ENCODE measurements around the gene STXBP2. TPM values are rescaled to one million over a fixed set of nuclear protein-coding genes. Genes with fewer than 3 reads are reported as not detected.

STXBP2 gene
- polyA plus RNA-seq, 3 donors from 2014 or later, result 73.7 to 115 (median 100) TPM

DNA sequence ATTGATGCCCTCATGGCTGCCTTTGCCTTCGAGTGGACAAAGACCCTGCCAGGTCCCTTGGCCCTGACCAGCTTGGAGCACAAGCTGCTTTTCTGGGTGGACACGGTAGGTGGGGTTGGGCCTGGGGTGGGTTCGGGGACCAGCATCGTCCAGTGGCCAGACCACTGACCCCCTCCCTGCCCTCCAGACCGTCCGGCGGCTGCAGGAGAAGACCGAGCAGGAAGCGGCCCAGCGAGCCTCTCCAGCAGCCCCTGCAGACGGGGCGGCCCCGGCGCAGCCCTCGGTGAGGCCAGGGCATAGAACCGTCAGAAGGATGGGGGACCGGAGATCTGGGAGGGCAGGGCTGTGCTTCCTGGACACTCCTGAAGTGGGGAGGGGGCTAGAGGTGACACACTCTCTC, 30.6 kb upstream of the STXBP2 start:
- Mint-ChIP-seq H3K4me3 (no peak overlapping the region), H3K9me3 (no peaks in the 10 kb centered on the region), H3K36me3 (no peaks in the 10 kb centered on the region), H3K4me1 (no peaks in the 10 kb centered on the region), H3K27ac (no peak overlapping the region), H3K27me3 (ENCODE audit: low read depth in 3 of 3) (peaks cover 0 to 4% (median 2%) of the 10 kb centered on the region in 3 donors)
- DNase-seq, result no peak

DNA sequence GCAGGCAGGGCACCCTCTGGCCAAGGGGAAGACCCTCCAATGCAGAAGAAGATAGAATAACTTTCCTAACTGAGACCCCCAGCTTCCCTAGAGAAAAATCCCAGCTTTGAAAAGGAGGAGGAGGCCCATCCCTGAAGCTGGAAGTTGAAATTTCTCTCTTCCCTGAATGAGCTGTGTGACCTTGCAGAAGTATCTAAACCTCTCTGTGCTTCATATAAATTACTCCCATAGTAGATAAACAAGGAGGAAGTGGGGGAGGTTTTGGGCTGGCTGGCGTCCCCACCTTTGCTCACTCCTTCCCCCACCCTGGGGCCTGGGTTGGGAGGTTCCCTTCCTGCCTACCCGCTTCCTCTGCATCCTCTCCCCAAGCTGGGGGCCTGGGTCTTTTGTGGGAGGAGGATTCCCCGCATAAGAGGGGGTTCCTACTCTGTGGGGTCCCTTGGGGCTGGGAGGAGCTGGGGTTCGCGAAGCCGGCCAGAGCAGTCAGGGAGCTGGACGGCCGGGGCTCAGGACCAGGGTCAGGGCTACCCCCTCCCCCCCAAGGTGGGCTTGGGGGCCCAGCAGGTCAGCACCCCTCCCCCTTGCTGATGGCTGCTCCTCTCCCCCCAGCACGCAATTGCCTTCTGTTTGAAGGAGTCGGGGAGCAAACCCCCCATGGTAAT, 29.6 kb upstream of the STXBP2 start:
- peaks cover 0 to 4% (median 0%) of the 10 kb centered on the region in 3 donors for H3K27me3 Mint-ChIP-seq (ENCODE audit: low read depth in 3 of 3)
- H3K27ac Mint-ChIP-seq, result no peak overlapping the region
- no peaks in the 10 kb centered on the region for H3K4me1 Mint-ChIP-seq
- H3K4me3 Mint-ChIP-seq, result no peak overlapping the region
- H3K36me3 Mint-ChIP-seq, result no peaks in the 10 kb centered on the region
- DNase-seq, result no peak
- H3K9me3 Mint-ChIP-seq, result no peaks in the 10 kb centered on the region

DNA sequence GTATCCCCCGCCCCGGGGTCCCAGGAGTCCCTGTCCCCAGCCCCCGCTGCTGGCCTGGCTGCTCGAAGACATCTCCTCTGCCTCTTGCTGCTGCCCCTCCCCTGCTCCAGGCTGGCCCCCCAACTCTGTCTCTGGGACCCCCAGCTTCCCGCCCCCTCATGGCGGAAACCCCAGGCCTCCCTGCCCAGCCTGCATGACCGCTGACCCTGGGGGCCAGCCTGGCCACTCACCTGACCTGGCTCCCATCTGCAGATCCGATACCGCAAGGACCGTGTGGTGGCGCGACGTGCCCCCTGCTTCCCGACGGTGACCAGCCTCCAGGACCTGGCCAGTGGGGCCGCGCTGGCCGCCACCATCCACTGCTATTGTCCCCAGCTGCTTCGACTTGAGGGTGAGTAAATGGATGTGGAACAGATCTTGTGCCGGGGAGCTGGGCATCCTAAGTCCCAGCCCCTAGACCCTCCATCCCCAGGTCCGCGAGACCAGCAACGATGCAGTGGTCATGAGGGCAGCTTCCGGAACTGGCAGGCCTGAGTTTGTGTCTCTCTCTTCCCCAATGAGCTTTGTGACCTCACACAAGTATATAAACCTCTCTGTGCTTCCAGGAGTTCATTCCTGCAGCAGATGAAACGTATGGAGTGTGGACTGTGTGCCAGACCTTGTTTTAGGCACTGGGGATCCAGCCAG, 28.9 kb upstream of the STXBP2 start:
- Mint-ChIP-seq H3K9me3 (no peaks in the 10 kb centered on the region), H3K4me1 (no peaks in the 10 kb centered on the region), H3K4me3 (no peak overlapping the region), H3K36me3 (no peaks in the 10 kb centered on the region), H3K27me3 (ENCODE audit: low read depth in 3 of 3) (peaks cover 0 to 4% (median 0%) of the 10 kb centered on the region in 3 donors), H3K27ac (no peak overlapping the region)
- no peak for DNase-seq

DNA sequence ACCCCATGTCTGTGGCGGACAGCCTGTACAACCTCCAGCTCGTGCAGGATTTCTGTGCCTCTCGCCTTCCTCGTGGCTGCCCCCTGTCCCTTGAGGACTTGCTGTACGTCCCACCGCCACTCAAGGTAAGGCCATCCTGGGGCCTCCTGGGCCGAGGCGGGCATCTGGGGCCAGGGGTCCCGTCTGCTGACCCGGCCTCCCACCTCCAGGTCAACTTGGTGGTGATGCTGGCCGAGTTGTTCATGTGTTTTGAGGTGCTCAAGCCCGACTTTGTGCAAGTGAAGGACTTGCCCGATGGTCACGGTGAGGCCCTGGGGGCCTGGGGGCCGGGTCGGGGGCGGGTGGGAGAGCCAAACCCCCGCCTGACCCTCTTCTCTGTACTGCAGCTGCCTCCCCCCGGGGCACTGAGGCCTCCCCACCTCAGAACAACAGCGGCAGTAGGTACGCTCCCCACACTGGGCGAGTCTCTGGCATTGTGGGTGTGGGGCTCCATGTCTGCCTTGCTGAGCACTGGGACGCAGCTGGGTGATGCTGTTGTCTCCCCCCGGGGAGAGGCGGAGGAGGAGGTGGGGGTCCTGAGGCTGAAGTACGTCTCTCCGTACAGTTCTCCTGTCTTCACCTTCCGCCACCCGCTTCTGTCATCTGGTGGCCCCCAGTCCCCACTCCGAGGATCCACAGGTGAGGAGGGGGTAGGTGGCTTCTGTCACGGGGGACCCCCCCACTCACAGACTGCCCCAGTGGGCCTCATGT, 26.2 kb upstream of the STXBP2 start:
- no peaks in the 10 kb centered on the region for H3K4me1 Mint-ChIP-seq
- no peak overlapping the region for H3K27ac Mint-ChIP-seq
- no peak for DNase-seq
- no peaks in the 10 kb centered on the region for H3K9me3 Mint-ChIP-seq
- no peaks in the 10 kb centered on the region for H3K27me3 Mint-ChIP-seq (ENCODE audit: low read depth in 3 of 3)
- no peaks in the 10 kb centered on the region for H3K36me3 Mint-ChIP-seq
- H3K4me3 Mint-ChIP-seq, result no peak overlapping the region

DNA sequence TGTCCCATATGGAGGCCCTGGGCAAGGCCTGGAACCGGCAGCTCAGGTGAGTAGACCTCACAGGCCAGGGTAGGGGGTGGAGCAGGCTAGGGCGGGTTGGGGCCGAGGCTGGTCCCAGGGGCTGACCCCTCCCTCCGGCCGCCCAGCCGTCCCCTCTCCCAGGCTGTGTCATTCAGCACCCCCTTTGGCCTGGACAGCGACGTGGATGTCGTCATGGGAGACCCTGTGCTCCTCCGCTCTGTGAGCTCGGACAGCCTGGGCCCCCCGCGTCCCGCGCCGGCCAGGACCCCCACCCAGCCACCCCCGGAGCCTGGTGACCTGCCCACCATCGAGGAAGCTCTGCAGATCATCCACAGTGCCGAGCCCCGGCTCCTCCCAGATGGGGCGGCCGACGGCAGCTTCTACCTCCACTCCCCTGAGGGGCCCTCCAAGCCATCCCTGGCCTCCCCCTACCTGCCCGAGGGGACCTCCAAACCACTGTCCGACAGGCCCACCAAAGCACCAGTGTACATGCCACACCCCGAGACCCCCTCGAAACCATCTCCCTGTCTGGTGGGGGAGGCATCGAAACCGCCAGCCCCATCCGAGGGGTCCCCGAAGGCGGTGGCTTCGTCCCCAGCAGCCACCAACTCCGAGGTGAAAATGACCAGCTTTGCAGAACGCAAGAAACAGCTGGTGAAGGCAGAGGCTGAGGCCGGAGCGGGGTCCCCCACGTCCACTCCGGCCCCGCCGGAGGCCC, 25.2 kb upstream of the STXBP2 start:
- Mint-ChIP-seq H3K27ac (no peak overlapping the region), H3K36me3 (no peaks in the 10 kb centered on the region), H3K4me3 (no peak overlapping the region), H3K4me1 (no peaks in the 10 kb centered on the region), H3K27me3 (ENCODE audit: low read depth in 3 of 3) (no peaks in the 10 kb centered on the region), H3K9me3 (no peaks in the 10 kb centered on the region)
- no peak for DNase-seq

DNA sequence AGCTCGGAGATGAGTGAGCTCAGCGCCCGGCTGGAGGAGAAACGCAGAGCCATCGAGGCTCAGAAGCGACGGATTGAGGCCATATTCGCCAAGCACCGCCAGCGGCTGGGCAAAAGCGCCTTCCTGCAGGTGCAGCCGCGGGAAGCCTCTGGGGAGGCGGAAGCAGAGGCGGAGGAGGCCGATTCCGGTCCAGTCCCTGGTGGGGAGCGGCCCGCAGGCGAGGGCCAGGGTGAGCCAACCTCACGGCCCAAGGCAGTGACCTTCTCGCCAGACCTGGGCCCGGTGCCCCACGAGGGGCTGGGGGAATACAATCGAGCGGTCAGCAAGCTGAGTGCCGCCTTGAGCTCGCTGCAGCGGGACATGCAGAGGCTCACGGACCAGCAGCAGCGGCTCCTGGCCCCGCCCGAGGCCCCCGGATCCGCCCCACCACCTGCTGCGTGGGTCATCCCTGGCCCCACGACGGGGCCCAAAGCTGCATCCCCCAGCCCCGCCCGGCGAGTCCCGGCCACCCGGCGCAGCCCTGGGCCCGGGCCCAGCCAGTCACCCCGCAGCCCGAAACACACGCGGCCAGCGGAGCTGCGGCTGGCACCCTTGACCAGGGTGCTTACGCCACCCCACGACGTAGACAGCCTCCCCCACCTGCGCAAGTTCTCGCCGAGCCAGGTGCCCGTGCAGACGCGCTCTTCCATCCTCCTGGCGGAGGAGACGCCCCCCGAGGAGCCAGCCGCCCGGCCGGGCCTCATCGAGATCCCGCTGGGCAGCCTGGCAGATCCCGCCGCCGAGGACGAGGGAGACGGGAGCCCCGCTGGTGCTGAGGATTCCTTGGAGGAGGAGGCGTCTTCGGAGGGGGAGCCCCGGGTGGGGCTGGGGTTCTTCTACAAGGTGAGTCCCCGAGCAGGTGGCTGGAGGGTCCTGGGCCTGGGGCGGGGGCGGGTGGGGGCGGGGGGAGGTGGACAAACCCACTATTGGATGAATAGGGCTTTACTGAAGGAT, 24.3 kb upstream of the STXBP2 start:
- no peak overlapping the region for H3K27ac Mint-ChIP-seq
- H3K9me3 Mint-ChIP-seq, result no peaks in the 10 kb centered on the region
- DNase-seq, result no peak
- H3K27me3 Mint-ChIP-seq (ENCODE audit: low read depth in 3 of 3), result no peaks in the 10 kb centered on the region
- no peaks in the 10 kb centered on the region for H3K36me3 Mint-ChIP-seq
- no peak overlapping the region for H3K4me3 Mint-ChIP-seq
- H3K4me1 Mint-ChIP-seq, result no peaks in the 10 kb centered on the region

DNA sequence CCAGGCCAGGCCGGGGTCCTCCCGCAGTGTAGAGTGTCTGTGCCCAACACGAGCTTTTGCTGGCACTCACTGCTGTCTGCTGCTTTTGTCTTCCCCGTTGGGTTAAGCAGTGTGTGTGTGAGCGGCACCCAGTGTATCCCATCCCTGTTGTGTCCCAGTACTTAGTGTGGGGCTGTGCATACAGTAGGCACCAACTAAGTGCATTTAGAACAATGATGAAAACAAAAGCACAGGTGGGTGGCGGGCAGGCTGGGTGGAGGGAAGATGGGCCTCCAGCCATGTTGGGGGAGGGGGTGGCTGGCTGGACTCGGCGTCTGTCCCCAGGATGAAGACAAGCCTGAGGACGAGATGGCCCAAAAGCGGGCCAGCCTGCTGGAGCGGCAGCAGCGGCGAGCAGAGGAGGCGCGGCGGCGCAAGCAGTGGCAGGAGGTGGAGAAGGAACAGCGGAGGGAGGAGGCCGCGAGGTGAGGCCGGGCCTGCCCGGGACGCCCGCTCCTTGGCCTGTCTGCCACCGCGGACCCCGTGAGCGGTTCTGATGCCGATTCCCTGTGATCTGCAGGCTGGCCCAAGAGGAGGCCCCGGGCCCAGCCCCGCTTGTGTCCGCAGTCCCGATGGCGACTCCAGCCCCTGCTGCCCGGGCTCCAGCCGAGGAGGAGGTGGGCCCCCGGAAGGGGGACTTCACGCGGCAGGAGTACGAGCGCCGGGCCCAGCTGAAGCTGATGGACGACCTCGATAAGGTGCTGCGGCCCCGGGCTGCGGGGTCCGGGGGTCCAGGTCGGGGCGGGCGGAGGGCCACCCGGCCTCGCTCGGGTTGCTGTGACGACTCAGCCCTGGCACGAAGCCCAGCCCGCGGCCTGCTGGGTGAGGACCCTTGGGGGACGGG, 21.8 kb upstream of the STXBP2 start:
- Mint-ChIP-seq H3K36me3 (peaks cover 4 to 9% (median 8%) of the 10 kb centered on the region in 3 donors), H3K27me3 (ENCODE audit: low read depth in 3 of 3) (peaks cover 0 to 1% (median 0%) of the 10 kb centered on the region in 3 donors), H3K9me3 (no peaks in the 10 kb centered on the region), H3K4me1 (no peaks in the 10 kb centered on the region), H3K4me3 (no peak overlapping the region), H3K27ac (no peak overlapping the region)
- DNase-seq, result no peak

DNA sequence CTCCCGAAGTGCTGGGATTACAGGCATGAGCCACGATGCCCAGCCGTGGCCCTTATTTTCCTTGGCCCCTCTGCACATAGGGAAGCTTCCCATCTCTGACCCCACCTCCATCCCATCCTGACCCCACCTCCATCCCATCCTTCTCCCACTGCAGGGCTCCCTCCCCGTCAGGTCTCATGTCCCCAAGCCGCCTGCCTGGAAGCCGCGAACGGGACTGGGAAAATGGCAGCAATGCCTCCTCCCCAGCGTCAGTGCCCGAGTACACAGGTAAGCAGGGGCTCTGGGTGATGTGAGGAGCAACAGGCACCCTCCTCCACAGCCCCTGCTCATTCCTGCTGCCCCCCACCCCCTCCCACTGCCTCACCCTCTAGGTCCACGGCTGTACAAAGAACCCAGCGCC, 19.7 kb upstream of the STXBP2 start:
- H3K9me3 Mint-ChIP-seq, result no peaks in the 10 kb centered on the region
- no peak overlapping the region for H3K4me3 Mint-ChIP-seq
- H3K36me3 Mint-ChIP-seq, result peaks cover 13 to 15% (median 14%) of the 10 kb centered on the region in 3 donors
- H3K4me1 Mint-ChIP-seq, result no peaks in the 10 kb centered on the region
- peaks cover 0 to 1% (median 0%) of the 10 kb centered on the region in 3 donors for H3K27me3 Mint-ChIP-seq (ENCODE audit: low read depth in 3 of 3)
- DNase-seq, result no peak
- no peak overlapping the region for H3K27ac Mint-ChIP-seq

DNA sequence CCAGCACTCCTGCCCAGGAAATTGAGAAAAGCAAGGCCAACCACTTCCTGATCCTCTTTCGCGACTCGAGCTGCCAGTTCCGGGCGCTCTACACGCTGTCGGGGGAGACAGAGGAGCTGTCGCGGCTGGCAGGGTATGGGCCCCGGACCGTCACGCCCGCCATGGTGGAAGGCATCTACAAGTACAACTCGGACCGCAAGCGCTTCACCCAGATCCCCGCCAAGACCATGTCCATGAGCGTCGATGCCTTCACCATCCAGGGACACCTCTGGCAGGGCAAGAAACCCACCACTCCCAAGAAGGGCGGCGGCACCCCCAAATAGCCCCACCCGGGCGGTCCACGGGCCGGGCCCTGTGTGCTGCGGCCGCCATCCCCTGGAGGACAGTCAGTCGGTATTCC, 19.2 kb upstream of the STXBP2 start:
- no peak for DNase-seq
- H3K27ac Mint-ChIP-seq, result no peak overlapping the region
- H3K36me3 Mint-ChIP-seq, result peaks cover 14 to 17% (median 15%) of the 10 kb centered on the region in 3 donors
- peaks cover 0 to under 1% of the 10 kb centered on the region in 2 donors for H3K4me1 Mint-ChIP-seq
- no peaks in the 10 kb centered on the region for H3K9me3 Mint-ChIP-seq
- no peak overlapping the region for H3K4me3 Mint-ChIP-seq
- H3K27me3 Mint-ChIP-seq (ENCODE audit: low read depth in 3 of 3), result peaks cover 0 to 1% (median 0%) of the 10 kb centered on the region in 3 donors

DNA sequence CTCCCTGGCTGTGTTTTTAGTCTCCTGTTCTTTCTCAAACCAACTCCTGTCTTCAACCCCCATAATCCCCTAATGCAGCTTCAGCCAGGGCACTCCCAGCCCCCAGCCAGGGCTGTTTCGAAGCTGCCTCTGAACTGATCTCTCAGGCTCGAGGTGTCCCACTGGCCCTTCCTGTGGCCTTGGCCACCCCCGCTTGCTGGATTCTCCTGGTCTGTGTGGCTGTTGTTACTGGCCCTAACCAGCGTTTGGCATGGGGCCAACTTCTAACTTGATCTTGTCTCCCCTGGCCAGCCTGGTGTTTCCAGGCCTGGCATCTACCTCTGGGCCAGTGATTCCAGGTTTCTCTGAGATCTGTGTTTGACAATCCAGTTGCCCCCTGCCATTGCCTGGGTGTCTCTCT, 18.6 kb upstream of the STXBP2 start:
- no peak for DNase-seq
- Mint-ChIP-seq H3K4me1 (peaks cover 0 to 5% of the 10 kb centered on the region in 2 donors), H3K9me3 (no peaks in the 10 kb centered on the region), H3K36me3 (peaks cover 17 to 21% (median 19%) of the 10 kb centered on the region in 3 donors), H3K27me3 (ENCODE audit: low read depth in 3 of 3) (peaks cover 0 to 1% (median 0%) of the 10 kb centered on the region in 3 donors), H3K27ac (peak overlapping the region in 2 of 6 donors; percentile 22 to 34), H3K4me3 (no peak overlapping the region)

DNA sequence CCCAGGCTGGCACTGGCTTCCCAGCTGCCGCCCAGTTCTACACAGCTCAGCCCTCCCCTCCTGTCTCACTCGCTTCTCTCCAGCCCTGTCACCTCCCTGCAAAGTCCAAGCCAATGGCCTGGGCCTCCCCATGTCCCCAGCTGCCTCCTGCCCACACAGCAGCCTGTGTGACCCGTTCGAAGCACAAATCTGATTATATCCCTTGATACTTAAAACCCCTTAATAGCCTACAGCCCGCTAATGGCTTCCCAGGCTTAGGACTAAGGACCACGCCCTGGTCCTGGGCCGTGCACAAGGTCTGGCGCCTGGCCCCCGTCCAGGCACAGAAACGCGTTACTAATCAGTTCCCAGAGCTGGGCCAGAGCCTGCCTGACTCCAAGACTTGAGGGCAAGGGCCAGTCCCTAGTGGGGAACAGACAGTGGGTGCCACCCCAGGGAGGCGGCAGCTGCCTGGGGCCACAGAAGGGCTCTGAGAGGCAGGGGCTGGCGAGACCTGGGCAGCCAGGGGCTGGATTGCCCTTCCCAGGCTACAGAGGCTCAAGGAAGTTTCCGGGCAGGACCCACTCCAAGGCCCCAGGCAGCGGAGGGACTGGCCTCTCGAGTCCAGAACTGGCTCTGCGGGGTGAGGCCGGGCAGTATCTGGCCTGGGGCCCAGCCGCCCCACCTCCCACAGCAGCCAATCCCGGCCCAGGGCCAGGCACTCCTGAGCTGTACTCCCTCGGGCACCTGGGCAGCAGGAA, 18.0 kb upstream of the STXBP2 start:
- Mint-ChIP-seq H3K27me3 (ENCODE audit: low read depth in 3 of 3) (peaks cover 0 to 1% (median 0%) of the 10 kb centered on the region in 3 donors), H3K9me3 (no peaks in the 10 kb centered on the region), H3K4me3 (no peak overlapping the region), H3K36me3 (peaks cover 17 to 21% (median 19%) of the 10 kb centered on the region in 3 donors), H3K27ac (no peak overlapping the region), H3K4me1 (peaks cover 0 to 5% of the 10 kb centered on the region in 2 donors)
- DNase-seq, result no peak

Measured in immature natural killer cell (primary cell).